Hepatic stellate cell (primary cell): ENCODE data around the gene PTPRQ.
"Not testable (repeated sequence)": the region's sequence is repeated elsewhere in the genome, so short reads cannot be mapped to it uniquely, and the experiment has no call there.

Experiments used
- DNase-seq: peaks from one replicate; pipeline ENCODE4 v3.0.0; 2011; ENCODE audit warnings: low spot score

The PTPRQ gene, protein sequence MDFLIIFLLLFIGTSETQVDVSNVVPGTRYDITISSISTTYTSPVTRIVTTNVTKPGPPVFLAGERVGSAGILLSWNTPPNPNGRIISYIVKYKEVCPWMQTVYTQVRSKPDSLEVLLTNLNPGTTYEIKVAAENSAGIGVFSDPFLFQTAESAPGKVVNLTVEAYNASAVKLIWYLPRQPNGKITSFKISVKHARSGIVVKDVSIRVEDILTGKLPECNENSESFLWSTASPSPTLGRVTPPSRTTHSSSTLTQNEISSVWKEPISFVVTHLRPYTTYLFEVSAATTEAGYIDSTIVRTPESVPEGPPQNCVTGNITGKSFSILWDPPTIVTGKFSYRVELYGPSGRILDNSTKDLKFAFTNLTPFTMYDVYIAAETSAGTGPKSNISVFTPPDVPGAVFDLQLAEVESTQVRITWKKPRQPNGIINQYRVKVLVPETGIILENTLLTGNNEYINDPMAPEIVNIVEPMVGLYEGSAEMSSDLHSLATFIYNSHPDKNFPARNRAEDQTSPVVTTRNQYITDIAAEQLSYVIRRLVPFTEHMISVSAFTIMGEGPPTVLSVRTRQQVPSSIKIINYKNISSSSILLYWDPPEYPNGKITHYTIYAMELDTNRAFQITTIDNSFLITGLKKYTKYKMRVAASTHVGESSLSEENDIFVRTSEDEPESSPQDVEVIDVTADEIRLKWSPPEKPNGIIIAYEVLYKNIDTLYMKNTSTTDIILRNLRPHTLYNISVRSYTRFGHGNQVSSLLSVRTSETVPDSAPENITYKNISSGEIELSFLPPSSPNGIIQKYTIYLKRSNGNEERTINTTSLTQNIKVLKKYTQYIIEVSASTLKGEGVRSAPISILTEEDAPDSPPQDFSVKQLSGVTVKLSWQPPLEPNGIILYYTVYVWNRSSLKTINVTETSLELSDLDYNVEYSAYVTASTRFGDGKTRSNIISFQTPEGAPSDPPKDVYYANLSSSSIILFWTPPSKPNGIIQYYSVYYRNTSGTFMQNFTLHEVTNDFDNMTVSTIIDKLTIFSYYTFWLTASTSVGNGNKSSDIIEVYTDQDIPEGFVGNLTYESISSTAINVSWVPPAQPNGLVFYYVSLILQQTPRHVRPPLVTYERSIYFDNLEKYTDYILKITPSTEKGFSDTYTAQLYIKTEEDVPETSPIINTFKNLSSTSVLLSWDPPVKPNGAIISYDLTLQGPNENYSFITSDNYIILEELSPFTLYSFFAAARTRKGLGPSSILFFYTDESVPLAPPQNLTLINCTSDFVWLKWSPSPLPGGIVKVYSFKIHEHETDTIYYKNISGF (N-terminal part only)

GRCh38 chr12:80443974-80444666, at the start of gene PTPRQ:
TSS of gene PTPRQ (plus strand) at chr12:80444235. CDS start at chr12:80444346, 111 bp downstream.
- DNase-seq: peak; percentile 7

GRCh38 chr12:80400571-80400991, 43.5 kb upstream of the PTPRQ start:
- DNase-seq: peak; percentile 12

DNA sequence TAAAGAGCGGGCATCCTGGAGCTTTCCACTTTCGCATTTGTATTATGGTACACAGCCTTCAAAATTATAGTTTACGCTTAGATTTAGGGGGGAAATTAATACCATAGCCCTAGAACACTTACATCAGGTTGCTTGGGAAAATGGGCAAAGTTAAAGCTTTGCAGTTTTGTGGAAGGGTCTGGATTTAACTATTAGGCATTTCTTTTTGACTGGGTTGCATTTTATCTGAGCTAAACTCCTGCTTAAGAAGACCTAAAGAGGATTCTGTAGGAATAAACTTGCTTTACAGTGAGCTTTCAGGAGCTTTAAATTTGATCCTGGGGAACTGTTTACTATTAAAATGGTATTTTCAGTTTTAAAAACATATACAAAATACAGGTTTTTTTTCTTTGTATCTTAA, 42.8 kb upstream of the PTPRQ start:
- DNase-seq: no peak

- no peak for DNase-seq
Observed at GRCh38 chr12:80404629-80405028, 39.4 kb upstream of the PTPRQ start.

DNA sequence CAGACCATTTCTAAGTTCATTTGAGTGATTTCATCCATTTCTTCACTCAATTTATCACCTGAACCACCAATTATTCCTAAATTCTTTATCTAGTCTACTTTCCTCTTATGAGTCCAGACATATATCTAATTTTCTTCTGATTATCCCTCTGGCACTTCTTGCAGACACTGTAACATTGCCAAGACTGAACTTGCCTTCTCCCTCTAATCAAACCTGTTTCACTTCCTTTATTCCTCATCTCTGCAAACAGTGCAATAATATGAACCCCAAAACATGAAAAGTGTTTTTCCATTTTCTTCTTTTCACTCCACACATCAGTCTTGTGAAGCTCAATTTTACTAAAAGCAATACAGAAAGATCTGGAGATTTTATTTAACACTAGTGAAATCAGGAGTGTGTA, 37.8 kb upstream of the PTPRQ start:
- no peak for DNase-seq

GRCh38 chr12:80411787-80412186, 32.2 kb upstream of the PTPRQ start:
- DNase-seq: no peak

DNA sequence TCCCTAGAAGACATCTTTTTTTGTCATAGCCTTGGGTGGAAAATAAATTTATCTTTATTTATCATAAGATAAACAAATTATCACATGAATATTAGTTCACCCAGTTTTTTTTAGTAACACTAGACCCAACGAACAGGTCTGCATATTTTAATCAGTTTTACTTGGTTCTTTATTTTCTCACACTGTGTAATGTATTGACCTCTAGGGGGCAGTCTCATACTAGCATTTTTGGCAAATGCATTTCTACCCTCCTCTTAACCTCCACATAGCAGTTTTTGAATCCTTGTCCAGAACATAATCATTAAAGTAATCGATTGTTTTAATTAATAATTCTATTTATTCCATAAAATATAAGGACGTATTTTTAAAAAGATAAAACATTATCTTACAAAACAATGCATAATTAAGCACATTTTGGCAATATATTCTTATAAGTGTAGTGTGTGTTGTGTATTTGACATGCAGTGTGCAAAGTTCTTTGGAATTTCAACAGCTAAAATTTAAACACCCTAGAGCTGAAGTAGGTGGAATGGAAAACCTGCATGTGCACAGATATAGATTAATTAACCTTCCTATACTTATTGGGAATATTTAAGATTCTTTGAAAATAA, 31.6 kb upstream of the PTPRQ start:
- peak; percentile 29 for DNase-seq

GRCh38 chr12:80413462-80413861, 30.6 kb upstream of the PTPRQ start:
- DNase-seq: no peak

DNA sequence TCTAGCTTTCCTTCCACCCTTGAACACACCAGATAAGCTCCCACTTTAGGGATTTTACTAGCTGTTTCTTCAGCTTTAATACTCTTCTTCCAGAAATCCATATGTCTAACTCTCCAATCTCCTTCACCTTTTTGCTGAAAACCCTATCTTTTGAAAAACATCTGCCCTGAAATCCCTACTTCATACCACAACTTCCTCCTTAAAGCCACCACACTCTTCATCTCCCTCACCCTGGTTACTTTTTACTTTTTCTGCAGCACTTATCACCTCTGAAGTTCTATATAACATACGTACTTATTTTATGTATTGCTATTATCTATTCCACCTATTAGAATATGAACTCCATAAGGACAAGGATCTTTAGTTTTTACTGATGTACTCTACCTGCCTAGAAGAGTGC, 28.6 kb upstream of the PTPRQ start:
- no peak for DNase-seq

DNA sequence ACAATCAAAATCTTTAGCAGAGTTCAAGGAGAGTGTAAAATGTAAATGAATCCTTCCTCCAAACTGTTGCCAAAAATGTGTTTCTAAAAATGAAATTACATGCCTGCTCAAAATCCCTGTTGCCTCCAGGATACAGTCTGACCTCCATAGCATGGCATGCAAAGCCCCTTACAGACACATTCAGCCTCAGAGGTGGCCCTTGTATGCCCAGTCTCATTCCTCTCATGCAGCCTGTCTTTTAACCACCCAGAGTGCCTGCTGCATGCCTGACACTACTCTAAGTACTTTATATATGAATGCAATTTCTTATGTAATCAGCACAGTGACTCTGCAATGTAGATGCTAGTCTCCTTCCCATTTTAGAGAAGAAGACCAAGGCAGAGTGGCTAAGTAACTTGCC, 24.4 kb upstream of the PTPRQ start:
- no peak for DNase-seq

DNA sequence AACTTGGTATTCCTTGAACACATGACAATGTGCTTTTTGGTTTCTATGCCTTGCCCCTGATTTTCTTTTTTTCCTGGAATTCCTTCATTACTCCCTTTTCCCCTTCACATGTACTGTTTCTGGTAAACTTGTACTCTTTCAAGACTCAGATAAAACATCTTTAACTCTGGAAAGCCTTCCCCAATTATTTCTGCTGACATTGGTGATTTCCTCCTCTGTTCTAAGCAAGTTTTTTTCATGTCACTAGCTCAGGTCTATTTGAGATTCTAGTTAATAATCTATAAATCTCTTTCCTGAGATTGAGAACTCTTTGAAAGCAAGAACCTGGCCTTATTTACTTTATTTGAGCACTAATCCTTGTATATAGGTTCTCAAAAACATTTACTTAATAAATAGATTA, 24.0 kb upstream of the PTPRQ start:
- no peak for DNase-seq

DNA sequence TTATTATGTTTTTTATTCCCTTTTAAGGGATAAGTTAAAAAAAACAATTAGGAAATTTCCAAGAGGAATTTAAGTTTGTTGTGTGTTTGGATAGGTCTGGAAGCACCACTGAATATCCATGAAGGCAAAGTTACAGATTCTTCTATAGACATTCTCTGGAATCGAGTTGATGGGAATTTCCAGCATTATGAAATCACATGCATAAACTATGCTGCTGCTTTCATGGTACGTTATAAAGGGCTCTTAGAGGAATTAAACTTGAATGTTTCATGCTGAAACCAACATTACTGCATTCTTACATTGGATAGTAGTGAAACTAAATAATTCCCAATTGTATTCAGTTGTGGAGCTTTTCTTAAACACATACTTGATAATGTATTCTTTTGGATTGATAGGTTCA, 21.5 kb upstream of the PTPRQ start:
- DNase-seq: no peak

DNA sequence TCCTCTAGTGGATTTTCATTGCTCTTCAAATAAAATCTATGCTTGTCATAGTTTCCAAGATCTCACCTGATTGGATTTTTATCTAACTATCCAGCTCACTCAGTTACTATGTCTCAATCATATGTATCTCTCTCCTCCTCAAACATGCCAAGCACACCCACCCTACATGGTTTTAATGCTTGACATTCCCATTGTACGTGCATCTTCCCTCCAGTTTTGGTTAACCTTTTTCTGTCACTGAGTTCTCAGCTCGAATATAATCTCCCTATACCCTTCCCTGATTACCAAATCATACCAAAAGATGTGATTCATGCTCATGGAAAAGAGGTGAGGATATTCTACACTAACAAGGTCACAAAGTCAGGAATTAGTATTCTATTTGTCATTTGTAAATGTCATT, 12.0 kb upstream of the PTPRQ start:
- DNase-seq: no peak

DNA sequence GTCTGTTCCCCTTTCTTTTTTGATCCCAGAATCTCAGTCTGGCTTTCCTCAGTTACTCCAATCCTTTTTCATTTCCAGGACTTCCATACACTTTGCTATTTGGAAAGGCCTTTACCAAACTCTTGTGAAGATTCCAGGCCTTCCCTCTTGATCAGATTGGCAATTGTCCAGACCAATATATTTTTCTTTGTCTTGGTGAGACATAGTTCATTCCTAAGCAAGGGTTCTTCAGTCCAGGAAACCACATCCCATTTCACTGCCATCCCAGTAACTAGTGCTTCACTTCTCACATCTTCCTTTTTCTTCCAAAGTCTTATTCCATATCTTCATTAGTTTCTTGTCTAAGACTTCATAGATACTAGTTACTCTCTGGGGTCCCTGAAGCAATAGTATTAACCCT, 2.1 kb upstream of the PTPRQ start:
- no peak for DNase-seq

DNA sequence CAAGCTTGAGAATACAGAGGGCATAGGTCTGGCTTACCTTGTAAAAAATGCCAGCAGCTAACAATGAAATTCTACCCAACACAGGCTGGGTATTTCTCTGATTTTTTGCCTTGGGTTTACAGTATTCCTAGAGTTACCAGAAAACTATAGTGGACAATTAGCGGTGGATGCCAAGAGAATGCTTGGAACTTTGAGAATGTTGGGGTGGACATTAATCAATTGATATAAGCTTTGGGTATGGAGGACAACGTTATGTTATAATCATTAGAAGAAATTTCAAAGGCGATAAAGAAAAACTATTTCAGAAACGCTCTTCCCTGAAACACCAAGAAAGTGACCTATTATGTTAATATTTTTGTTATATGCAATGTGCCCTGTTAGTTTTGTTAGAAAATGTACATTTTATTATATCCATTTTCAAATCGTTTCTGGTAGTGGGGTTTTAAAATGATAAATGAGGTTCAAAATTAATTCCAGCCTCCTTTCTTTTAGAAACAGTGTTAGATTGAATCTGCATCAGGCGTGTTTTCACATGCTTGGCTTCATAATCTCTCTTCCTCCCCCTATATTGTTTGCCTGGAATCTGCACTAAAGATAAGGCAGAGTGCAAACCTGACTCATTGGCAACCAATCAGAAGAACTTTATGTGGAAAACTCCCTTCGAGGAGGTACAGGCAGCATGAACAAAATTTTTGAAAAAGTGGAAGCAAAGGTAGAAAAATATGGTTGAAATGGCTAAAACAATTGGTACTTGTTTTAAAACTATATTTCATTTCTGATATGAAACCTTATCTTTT, 1.4 kb upstream of the PTPRQ start:
- no peak for DNase-seq

GRCh38 chr12:80445083-80445793, 1.2 kb downstream of the PTPRQ start:
- no peak for DNase-seq

DNA sequence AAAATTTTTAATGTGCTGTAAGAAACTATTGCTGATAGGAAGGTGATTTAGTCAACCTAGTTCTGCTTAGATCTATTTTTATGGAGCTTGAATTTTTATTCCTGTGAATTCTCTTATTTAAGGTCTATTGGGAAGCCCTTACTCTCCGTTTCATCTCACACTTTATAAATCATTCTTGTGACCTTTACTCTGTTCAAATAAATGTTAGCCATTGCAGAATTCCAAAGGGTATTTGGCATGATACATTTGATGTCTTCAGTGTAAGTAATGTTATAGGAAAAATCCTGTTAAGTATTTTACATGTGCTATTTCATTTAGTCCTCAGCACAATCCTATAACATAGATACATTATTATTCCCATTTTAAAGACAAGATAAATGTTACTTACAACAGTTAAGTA, 12.5 kb downstream of the PTPRQ start:
- DNase-seq: no peak

DNA sequence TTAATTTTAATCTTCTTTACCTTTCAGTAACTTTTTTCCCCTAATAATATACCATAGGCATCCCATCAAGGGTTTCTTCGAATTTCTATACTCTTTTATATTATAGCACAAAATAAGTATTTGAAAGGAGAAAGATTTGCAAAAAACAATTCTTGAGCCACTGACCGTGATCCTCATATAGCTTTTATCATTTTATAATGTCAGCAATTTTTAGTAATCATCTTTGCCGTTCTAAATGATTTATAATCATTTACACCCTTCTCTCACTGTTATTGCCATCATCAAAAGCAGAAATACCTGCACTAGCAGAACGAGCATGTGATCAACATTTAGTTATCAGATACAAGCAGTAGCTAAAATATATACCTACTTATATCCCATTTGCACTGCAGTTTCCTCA, 16.9 kb downstream of the PTPRQ start:
- no peak for DNase-seq

GRCh38 chr12:80461851-80462250, 17.8 kb downstream of the PTPRQ start:
- DNase-seq: not testable (repeated sequence)

DNA sequence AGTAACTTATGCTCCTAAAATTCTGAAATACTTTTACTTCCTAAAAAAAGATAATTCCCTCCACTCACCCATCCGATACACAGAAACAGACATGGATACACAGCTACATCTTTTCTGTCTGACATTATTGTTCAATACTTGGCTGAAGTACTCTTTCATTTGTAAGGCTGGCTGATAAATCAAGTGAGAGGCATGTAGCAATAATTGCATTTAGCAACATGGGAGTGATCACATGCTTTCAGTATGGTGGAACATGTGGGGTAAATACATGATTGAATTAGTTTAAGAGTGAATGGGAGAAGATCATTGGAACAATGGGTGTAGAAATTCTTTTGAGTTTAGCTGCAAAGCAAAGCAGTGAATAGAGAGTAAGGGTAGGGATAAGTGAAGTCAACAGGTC, 25.6 kb downstream of the PTPRQ start:
- no peak for DNase-seq
